Cardiac septum (tissue), 1 donor: Measurements from ENCODE around the gene CCR7. TPM values are rescaled to one million over a fixed set of nuclear protein-coding genes. Genes with fewer than 3 reads are reported as not detected.

Experiments used
- DNase-seq: peaks from one replicate; pipeline ENCODE4 v3.0.0-alpha.2; 2020; ENCODE audit warnings: low spot score
- intact Hi-C: fragments of 100-400 bp; cut with DNase I; formaldehyde crosslinking; loops from one replicate; pipeline ENCODE4 v1.14.0; 2022
- total RNA-seq: library from RNA; stranded (reverse); fragmentation: NEBNext Ultra II Directional; extraction: Animal tissue kit (Norgen Biotek cat#: 25700); gene quantifications from one replicate; pipeline ENCODE4 v1.2.1, GENCODE V29; 2021
- donor health status: DM: no; HTN: no; CAD: no.

Gene CCR7
- total RNA-seq, 1 donor from 2014 or later, result 0.32 TPM

DNA sequence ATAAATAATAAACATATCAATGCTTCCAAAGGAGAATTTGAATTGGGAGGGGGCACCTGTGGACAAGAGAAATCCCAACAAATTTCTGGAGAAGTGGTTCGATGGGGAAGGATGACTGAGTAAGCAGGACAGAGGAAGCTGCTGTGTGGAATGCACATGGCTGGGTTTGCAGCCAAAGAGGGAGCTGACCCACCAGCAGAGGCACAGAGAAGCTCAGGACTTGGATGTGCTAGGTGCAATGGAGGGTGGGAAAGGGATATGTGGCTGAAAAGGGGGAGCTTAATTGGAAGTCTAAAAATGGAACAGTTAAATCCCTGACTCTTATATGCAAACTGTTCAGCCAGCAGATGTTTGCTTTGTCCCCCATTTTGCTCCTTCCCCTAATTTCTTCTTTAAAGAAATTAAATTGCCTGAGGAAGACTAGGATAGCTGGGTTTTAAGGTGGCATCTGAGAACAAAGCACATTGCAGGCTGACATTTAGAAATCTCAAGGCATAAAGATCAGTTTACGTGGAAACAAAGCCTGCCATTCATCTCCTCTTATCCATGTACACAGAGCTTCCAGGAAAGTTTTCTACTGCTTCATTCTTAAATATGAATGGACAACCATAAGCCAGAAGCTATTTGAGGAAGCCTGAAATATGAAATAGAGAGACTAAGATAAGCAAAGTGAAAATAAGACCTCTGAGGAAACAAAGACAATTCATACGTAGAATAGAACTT, 40.9 kb downstream of the CCR7 start:
- peak; percentile 14 for DNase-seq
- intact Hi-C loops, result no loop called here

DNA sequence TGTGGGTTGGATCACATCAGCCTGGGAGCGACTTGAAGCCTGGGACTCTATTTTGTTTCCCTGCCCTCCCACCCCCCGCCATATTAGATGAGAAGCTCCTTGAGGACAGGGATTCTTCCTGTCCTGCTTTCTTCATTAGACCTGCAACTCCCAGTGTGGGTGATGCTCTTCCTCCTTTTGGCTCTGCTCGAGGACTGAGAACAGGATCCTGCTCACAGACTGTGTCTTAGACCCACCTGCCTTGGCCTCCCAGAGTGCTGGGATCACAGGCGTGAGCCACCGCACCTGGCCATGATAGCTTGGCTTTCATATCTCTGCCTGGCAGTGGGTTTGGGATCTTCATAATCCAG, 42.3 kb downstream of the CCR7 start:
- peak; percentile 4 for DNase-seq
- intact Hi-C loops, result no loop called here

DNA sequence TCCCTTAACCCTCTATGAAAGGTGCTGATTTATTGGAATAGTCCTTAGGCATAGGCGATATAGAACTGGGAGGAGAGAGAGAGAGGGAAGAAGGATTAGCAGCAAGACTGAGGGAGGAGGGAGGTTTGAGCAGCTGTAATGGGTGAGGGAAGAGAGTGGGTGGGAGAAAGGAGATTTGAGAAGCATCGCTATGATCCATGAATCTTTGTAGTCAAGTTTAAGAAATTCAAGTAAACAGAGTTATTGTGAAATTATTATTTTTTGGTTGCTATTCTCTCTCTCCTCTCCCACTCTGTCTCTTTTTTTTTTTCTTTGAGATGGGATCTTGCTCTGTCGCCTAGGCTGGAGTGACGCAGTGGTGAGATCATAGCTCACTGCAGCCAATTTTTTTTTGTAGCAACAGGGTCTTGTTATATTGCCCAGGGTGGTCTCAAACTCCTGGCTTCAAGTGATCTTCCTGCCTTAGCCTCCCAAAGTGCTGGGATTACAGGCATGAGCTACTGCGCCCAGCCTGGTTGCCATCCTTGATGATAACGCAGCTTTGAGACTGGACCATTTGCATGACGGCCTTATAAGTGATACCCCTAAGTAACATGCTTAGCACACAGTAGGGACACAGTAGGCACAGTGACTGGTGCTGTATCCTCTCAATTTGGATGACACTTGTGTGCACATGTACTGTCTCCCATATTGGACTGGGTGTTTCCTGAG, 42.9 kb downstream of the CCR7 start:
- intact Hi-C loops, result no loop called here
- no peak for DNase-seq

DNA sequence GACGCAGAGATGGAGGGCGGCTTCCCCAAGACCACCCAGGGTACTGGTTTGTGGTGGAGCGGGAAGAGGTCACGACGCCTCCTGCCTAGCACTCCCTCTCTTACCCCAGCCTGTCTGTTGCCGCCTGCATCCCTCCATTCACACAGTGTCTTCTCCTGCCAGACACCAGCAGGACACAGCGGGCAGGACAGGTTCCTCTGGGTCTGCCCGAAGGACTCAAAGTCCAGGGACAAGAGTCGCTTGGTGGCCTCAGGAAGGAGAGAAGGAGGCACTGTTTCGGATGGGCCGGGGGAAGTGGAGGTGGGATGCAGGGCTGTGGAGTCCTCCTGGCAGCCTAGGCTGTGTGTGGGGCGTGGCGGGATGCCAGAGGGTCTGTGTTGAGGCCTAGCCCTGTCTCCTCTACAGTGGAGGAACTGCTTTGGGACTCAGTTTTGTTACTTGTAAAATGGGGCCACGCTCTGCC, 44.2 kb downstream of the CCR7 start:
- intact Hi-C loops, result no loop called here
- DNase-seq, result peak; percentile 41

DNA sequence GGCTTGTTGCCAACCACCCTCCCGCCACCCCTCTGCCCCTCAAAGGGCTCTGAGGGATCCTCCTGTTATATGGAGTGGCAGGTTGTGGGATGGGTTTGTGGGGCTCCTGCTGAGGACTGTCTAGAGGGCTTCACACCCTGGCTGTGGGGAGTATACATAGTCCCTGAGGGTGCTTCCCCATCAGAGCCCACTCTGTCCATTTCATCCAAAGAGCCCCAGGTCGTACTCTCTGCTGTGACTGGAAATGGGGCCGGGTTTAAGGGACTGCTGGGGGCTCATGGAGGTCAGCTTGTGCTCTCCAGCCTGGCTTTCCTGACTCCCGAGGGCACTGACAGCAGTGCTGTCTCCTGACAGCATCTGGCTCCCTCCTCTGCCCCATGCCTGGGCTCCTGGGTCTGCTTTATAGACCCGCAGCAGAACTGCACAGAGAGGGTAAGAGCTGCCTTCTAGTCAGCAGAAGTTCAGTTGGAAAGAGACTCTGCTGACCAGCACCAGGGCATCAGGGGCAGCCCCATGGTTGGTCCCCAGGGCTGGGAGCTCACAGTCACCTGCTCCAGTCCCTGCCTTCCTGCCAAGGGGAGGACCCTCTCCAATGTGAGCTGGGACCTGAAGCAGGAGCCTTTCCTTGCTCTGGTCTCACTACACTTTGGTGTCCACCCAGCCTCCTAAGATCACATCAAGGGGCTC, 46.0 kb downstream of the CCR7 start:
- DNase-seq, result peak; percentile 59
- intact Hi-C loops, result no loop called here

DNA sequence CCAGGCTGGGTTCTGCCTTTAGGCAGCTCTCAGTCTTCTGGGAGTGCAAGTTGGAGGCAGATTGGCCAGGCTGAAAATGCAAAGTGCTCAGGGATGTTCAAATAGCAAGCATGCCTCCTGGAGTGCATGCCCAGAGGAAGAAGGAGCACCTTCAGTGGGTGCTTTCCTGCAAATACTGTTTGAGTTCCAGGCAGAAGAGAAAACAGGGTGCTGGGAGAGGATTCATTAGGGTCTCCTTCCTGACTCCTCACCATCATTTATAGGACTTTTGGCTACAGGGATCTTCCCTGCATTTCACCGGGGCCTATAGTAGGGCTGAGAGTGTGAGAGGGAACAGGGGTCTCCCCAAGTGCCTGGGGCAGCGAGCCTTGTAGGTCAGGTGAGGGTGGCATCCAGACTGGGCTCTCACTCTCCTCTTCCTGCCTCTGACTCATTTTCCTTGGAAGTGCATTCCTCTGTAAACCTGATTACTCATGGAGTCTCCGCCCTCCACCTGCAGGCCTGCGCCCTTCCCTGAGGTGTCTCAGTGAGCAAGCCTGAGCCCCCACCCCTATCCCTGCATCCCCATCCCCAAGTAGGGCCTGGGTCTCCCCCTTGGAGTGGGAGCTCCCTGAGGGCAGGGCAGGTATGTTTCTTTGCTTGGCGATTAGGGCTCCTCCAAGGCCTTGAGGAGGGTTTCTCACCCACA, 46.7 kb downstream of the CCR7 start:
- intact Hi-C loops, result no loop called here
- DNase-seq, result peak; percentile 19

DNA sequence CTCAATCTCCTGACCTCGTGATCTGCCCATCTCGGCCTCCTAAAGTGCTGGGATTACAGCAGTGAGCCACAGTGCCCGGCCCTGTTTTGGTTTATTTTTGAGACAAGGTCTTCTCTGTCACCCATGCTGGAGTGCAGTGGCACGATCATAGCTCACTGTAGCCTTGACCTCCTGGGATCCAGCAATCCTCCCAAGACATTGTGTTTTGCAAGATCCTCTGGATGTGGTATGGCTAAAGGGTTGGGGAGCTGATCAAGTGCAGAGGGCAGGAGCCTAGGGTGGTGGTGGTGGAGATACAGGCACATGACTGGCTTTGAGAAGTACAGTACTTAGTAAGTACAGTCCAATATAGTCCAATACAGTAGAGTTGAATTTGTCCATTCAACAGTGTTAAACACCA, 47.3 kb downstream of the CCR7 start:
- intact Hi-C loops, result no loop called here
- DNase-seq, result peak; percentile 36

DNA sequence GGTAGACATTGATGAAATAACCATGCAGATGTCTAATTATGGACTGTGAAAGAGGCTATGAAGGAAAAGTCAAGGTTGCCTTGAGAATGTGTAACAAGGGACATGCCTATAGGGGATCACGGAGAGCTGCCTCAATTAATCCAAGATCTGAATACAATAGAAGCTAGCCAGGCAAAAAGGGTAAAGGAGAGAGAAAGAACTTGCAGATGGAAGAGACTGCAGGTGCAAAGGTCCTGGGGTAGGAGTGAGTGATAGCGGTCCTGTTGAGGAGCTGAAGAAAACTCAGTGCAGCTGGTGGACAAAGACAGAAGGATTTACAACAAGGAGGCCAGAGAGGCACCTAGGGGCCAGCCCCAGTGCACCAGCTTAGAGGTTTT, 48.0 kb downstream of the CCR7 start:
- intact Hi-C loops, result no loop called here

DNA sequence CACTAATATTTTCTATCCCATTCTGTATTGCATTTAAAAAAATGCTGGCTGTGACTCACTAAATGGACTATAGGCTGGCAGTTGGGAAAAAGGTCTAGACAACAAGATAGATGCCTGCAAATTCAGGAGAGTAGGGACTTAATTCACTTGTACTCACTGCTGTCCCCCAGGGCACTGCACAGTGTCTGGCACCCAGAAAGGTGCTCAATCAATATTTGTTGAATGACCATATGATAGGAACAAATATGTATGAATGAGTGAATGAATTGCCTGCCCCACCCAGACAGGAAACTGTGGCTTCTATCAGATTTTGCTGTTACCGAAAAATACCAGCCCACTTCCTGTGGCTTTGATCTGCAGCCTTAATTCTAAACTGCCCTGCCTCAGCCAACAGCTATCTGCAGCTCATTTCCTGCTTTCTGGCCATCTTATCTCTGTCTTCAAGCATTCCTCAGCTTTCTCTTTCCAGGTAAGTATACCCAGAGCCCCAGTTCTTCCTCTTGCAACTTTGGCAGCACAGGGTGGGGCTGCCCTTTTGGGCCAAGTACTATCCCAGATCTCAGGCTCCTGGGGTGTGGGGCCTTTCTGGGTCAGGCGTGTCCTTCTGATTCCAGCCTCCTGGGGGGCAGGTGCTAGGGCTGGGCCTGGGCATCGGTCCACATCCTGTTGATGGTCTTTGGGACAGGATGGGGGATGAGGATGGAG, 48.5 kb downstream of the CCR7 start:
- peak; percentile 29 for DNase-seq
- intact Hi-C loops, result no loop called here

More for the DNA sequence above, 48.0 kb downstream of the CCR7 start:
- DNase-seq, result peak; percentile 14

DNA sequence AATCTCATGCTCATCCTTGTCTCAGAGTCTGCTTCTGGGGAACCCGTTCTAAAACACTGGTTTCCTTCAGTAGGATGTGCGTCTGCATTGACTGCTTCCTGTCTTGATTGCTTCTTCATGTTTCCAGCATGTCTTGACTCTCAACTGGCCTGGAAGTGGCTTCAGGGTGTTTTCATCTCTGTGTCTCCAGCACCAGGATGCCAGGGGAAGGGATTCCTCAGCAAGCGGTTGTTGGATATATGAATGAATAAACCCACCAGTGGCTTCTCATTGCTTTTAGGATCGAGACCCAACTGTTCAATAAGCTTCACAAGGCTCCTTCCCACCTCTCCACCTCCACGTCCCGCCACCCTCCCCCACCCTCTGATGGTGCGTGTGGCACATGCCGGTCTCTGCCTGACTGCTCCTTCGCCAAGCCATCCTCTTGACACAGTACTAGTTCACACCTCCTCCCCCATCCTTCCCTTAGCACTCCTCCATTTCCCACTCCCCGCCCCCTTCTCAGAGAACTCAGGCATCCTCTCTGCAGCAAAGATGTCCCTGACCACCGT, 49.7 kb downstream of the CCR7 start:
- peak; percentile 35 for DNase-seq
- intact Hi-C loops, result no loop called here

DNA sequence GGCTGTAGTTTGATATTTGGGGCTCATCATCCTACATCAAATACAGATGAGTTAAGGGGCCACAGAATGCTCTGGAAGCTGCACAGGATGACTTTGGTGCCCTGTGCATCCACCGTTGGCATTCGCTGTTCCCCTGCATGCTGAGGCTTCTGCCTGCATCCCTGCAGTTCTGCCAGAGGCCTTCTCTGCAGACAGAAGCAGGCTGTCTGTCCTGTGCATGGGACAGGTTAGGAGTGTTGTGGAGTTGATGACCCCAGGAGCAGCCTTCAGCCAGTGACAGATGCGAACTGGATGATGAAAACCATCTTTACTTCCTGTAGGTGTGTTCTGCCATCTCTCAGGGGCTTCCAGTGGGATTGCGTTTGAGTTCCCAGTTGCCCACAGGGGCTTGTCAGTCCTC, 50.3 kb downstream of the CCR7 start:
- peak; percentile 33 for DNase-seq
- intact Hi-C loops, result no loop called here

DNA sequence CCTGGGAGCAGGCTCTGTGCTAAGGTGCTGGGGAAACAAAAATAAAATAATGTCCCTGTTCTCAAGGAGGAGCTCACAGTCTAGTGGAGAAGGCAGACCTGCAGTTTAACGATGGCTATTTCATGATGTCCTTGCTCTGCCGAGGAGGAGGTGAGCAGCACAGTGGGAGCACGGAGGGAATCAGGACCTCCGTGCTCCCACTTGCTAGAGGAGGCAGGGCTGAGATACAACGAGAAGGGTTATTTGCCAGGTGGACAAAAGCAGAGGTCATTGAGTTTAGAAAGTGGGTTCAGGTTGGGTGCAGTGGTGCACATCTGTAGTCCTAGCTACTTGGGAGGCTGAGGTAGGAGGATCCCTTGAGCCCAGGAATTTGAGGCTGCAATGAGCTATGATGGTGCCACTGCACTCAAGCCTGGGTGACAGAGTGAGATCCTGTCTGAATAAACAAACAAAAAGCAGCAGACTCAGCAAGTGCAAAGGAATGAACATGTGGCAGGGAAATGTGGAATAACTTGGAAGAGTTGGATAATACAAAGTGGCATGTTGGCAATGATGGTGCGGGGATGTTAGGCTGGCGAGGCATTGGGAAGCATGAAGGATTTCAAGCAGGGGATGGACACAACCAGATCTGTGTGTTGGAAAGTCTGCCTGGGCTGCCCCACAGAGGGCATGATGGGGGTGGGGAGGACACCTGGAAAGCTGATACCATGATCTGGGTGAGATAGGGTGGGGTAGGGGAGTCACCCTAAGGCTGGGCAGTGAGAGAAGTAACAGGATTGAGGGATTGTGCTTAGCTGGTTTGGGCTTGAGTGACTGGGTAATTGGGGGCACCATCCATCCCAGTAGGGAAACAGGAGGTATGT, 51.0 kb downstream of the CCR7 start:
- intact Hi-C loops, result no loop called here
- peak; percentile 41 for DNase-seq

DNA sequence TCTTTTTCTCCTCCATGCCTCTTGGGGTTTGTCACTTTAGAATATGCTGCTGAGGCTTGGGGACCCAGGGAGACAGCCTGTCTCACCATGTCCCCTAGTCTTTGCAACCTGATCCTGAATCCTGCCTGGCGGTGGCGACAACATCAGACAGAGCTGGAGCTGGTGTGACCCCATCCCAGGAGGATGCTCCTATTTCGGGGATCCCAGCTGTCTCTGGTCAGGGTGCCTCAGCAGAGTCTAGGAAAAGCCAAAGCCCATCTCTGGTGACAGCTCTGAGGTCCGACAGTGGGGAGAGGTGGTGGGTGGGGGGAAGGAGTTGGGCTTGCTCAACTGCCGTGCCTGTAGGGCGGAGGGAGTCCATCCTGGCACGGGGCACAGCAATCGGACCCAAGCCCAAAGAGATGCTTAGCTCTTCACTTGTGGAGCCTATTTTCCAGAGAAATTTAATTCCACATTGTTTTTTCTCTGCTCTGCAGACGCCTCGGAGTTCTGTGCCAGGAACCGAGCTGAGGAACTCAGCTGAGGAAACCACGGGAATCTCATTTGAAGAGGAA, 53.5 kb downstream of the CCR7 start:
- intact Hi-C loops, result no loop called here
- no peak for DNase-seq

DNA sequence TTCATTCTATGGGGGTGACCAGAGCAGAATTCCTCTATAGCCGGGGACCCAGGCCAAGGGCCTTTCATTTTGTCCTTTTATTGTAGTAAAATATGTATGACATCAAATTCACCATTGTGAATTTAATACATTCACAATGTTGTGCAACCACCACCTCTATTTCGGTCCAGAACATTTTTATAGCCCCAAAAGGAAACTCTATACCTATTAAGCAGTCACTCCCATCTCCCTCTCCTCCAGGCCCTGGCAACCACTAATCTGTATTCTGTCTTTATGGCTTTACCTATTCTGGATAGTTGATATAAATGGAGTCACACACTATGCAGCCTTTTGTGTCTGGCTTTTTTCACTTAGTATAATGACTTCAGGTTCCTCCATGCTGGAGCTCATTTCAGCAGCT, 54.1 kb downstream of the CCR7 start:
- no peak for DNase-seq
- intact Hi-C loops, result no loop called here

DNA sequence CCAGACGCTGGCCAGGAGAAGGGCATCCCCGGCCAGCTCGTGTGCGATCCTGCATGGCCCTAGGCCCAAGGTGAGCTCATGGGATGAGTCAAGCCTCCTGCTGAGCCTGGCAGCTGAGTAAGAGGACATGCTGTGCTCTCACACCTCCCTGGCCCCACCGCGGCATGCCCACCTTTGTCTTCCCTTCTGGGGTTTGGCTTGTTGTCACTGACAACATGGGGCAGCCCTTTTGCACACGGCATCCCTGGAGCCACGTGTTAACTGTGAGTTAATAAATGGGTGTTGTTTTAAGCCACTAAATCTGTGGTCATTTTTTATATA, 55.0 kb downstream of the CCR7 start:
- no peak for DNase-seq
- intact Hi-C loops, result no loop called here

DNA sequence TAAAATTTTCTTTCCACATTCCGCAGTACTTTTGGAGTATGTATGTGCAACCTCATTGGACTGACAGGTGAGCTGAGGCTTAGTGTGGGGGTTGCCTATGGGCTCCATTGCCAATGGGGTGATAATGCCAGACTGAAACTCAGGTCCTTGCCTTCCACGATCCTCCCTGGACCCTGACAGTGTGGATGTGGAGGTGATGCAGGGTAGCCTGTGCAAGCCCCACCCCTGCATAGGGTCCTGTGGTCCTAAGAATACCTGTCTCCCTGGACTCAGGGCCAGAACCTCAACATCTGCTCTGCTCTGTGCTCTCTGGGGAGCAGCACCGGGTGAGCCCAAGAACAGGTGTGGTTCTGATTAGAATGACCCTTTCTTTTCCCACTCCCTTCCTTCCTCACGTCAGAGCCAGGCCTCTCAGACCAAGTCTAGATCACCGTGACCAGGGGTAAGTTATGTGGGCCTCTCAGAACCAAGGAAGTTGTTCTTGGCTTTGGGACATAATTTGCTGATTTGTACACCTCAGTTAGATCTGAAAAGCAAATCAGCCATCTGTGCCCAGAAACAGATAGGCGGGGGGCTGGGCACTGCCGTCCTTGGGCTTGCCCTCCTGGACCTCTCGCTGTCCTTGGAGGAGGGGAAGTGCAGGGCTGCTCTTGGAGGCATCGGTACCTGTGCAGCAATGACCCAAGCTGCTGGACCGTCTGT, 55.5 kb downstream of the CCR7 start:
- intact Hi-C loops, result no loop called here
- peak; percentile 33 for DNase-seq

DNA sequence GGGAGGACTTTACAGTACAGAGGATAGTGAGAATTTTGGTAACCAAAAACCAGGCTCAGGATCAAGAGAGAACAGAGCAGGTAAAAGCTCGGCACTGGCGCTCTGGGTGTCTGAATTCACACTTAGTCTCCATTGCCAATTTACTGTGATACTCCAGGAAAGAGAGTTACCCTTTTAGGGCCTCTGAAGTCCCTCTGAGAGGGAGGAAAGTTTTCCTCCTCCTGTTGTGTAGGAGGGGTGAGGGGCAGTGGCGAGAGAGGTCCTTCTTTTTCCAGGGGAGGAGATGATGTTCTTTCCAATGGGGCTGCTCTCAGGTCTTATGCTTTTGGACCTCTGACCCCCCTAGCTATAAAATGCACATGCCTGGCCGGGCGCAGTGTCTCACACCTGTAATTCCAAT, 58.5 kb downstream of the CCR7 start:
- intact Hi-C loops, result no loop called here
- DNase-seq, result peak; percentile 46
